SU-DHL-6 (cell line): ENCODE data around the gene COBL.

ENCODE experiments used
- CTCF ChIP-seq: fragments of 200-600 bp; sonication (generic); IDR thresholded peaks from one replicate; pipeline ENCODE4 v1.5.1; 2017; ENCODE audit warnings: antibody characterized with exemption, mild to moderate bottlenecking, low read length, moderate library complexity; ENCODE audit not compliant: insufficient read depth, poor library complexity, severe bottlenecking
- EZH2phosphoT487 ChIP-seq: fragments of 200-600 bp; sonication (generic), shearing (Covaris generic); conservative IDR thresholded peaks from 2 replicates; pipeline ENCODE4 v1.6.1; 2018; ENCODE audit warnings: mild to moderate bottlenecking, antibody characterized with exemption, low read length, moderate library complexity, mixed read lengths

- TF ChIP-seq CTCF (no peak), EZH2phosphoT487 (no peak)
These were observed 154.7 kb downstream of the COBL start for GRCh38 chr7:51161937-51162336.
